ENCODE data around the gene ZEB2.

DNA sequence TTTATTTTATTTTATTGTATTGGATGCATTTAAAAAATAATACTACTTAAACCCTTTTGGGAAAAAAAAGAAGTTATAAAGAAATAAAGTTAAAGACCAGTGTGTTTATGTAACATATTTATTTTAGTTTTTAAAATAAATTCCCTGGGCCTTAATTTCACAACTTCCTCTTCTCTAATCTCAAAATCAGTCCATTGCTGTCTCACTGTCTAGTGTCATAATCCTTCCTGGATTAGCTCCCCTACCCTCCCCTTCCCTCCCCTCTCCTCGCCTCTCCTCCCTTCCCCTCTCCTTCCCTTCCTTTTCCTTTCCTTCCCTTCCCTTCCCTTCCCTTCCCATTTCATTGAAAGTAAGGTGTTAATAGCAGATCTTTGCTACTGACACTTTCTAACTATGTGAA is 40.3 kb upstream of the ZEB2 start:
- TF ChIP-seq, protein P1, sequence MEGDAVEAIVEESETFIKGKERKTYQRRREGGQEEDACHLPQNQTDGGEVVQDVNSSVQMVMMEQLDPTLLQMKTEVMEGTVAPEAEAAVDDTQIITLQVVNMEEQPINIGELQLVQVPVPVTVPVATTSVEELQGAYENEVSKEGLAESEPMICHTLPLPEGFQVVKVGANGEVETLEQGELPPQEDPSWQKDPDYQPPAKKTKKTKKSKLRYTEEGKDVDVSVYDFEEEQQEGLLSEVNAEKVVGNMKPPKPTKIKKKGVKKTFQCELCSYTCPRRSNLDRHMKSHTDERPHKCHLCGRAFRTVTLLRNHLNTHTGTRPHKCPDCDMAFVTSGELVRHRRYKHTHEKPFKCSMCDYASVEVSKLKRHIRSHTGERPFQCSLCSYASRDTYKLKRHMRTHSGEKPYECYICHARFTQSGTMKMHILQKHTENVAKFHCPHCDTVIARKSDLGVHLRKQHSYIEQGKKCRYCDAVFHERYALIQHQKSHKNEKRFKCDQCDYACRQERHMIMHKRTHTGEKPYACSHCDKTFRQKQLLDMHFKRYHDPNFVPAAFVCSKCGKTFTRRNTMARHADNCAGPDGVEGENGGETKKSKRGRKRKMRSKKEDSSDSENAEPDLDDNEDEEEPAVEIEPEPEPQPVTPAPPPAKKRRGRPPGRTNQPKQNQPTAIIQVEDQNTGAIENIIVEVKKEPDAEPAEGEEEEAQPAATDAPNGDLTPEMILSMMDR (IDR thresholded peaks at IDR 0.05; ENCODE audit: low read depth, low read length, poor library complexity, severe bottlenecking) = no peak
- TF ChIP-seq EZH2phosphoT487 (IDR thresholded peaks at IDR 0.05; ENCODE audit: borderline replicate concordance, low read length) = no peak
